ENCODE measurements around the gene P4HA3.

P4HA3 gene

GRCh38 chr11:74311352-74311926 is at the start of gene P4HA3:
Gene P4HA3 (minus strand): TSS chr11:74311640. CDS start chr11:74311611, 29 bp downstream.
- H3K27ac ChIP-seq (ENCODE audit: poor library complexity, severe bottlenecking): no peak within 1 kb of the TSS
- TF ChIP-seq CTCF (IDR thresholded peaks at IDR 0.05; ENCODE audit: poor library complexity, severe bottlenecking): peak; percentile 47
- H3K9me3 ChIP-seq (ENCODE audit: severe bottlenecking): peaks cover 1% of the 10 kb centered on the region
- H3K27me3 ChIP-seq (ENCODE audit: insufficient read depth, poor library complexity, severe bottlenecking): no peaks in the 10 kb centered on the region
- no peaks in the 10 kb centered on the region for H3K4me1 ChIP-seq (ENCODE audit: insufficient read depth, poor library complexity, severe bottlenecking)
- H3K4me3 ChIP-seq (ENCODE audit: severe bottlenecking): peak within 1 kb of the TSS; percentile 52
- no peaks in the 10 kb centered on the region for H3K36me3 ChIP-seq (ENCODE audit: low read depth)
- peak; percentile 98 for ATAC-seq (ENCODE audit: low read depth)
- DNase-seq (ENCODE audit: low spot score): peak; percentile 66

- TF ChIP-seq CTCF (IDR thresholded peaks at IDR 0.05; ENCODE audit: poor library complexity, severe bottlenecking): no peak
- no peak for ATAC-seq (ENCODE audit: low read depth)
- Histone ChIP-seq H3K27ac (ENCODE audit: poor library complexity, severe bottlenecking) (no peak overlapping the region), H3K36me3 (ENCODE audit: low read depth) (no peaks in the 10 kb centered on the region), H3K27me3 (ENCODE audit: insufficient read depth, poor library complexity, severe bottlenecking) (no peaks in the 10 kb centered on the region), H3K9me3 (ENCODE audit: severe bottlenecking) (no peaks in the 10 kb centered on the region), H3K4me3 (ENCODE audit: severe bottlenecking) (no peak overlapping the region), H3K4me1 (ENCODE audit: insufficient read depth, poor library complexity, severe bottlenecking) (no peaks in the 10 kb centered on the region)
- DNase-seq (ENCODE audit: low spot score): no peak
Measured at GRCh38 chr11:74357449-74357848, 46.0 kb upstream of the P4HA3 start.

DNA sequence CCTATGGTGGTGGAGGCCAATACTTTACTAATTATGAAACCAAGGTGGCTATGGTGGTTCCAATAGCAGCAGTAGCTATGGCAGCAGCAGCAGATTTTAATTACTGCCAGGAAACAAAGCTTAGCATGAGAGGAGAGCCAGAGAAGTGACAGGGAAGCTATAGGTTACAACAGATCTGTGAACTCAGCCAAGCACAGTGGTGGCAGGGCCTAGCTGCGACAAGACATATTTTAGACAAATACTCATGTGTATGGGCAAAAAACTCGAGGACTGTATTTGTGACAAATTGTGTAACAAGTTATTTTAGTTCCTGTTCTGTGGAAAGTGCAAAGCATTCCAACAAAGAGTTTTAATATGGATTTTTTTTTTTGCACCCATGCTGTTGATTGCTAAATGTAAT is 44.2 kb upstream of the P4HA3 start:
- Histone ChIP-seq H3K36me3 (ENCODE audit: low read depth) (no peaks in the 10 kb centered on the region), H3K4me1 (ENCODE audit: insufficient read depth, poor library complexity, severe bottlenecking) (no peaks in the 10 kb centered on the region), H3K9me3 (ENCODE audit: severe bottlenecking) (no peaks in the 10 kb centered on the region), H3K27me3 (ENCODE audit: insufficient read depth, poor library complexity, severe bottlenecking) (no peaks in the 10 kb centered on the region), H3K4me3 (ENCODE audit: severe bottlenecking) (no peak overlapping the region), H3K27ac (ENCODE audit: poor library complexity, severe bottlenecking) (no peak overlapping the region)
- ATAC-seq (ENCODE audit: low read depth): no peak
- TF ChIP-seq CTCF (IDR thresholded peaks at IDR 0.05; ENCODE audit: poor library complexity, severe bottlenecking): no peak
- no peak for DNase-seq (ENCODE audit: low spot score)

DNA sequence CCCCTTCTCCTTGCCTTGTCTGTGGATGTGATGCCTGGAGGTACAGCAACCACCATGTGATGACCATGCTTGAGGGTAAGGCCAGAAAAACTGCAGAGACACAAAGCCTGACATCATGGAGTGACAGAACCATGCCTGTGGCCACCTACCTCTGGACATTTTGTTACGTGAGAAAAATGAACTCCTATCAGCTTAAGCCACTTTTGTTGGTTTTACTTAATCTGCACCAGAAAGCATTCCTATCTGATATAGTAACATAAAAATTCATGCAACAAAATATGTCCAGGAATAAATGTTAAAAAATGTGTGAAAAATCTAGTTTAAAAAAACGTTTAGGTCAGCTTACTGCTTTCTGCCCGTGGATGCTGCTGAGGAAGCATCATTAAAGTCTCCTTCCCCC is 42.6 kb upstream of the P4HA3 start:
- H3K36me3 ChIP-seq (ENCODE audit: low read depth): no peaks in the 10 kb centered on the region; the same call in 1 of the 2 replicates
- DNase-seq (ENCODE audit: low spot score) (no peak), ATAC-seq (ENCODE audit: low read depth) (no peak)
- H3K27ac ChIP-seq (ENCODE audit: poor library complexity, severe bottlenecking): no peak overlapping the region
- TF ChIP-seq CTCF (IDR thresholded peaks at IDR 0.05; ENCODE audit: poor library complexity, severe bottlenecking): no peak
- no peaks in the 10 kb centered on the region for H3K4me1 ChIP-seq (ENCODE audit: insufficient read depth, poor library complexity, severe bottlenecking)
- H3K9me3 ChIP-seq (ENCODE audit: severe bottlenecking): no peaks in the 10 kb centered on the region
- H3K27me3 ChIP-seq (ENCODE audit: insufficient read depth, poor library complexity, severe bottlenecking): no peaks in the 10 kb centered on the region
- H3K4me3 ChIP-seq (ENCODE audit: severe bottlenecking): no peak overlapping the region

GRCh38 chr11:74347381-74347780 is 35.9 kb upstream of the P4HA3 start:
- no peak overlapping the region for H3K27ac ChIP-seq (ENCODE audit: poor library complexity, severe bottlenecking)
- H3K4me3 ChIP-seq (ENCODE audit: severe bottlenecking): no peak overlapping the region
- H3K9me3 ChIP-seq (ENCODE audit: severe bottlenecking): no peaks in the 10 kb centered on the region
- no peaks in the 10 kb centered on the region for H3K27me3 ChIP-seq (ENCODE audit: insufficient read depth, poor library complexity, severe bottlenecking)
- TF ChIP-seq CTCF (IDR thresholded peaks at IDR 0.05; ENCODE audit: poor library complexity, severe bottlenecking): no peak
- ATAC-seq (ENCODE audit: low read depth): no peak
- no peaks in the 10 kb centered on the region for H3K4me1 ChIP-seq (ENCODE audit: insufficient read depth, poor library complexity, severe bottlenecking)
- no peaks in the 10 kb centered on the region; the same call in 1 of the 2 replicates for H3K36me3 ChIP-seq (ENCODE audit: low read depth)
- no peak for DNase-seq (ENCODE audit: low spot score)

Measured in RWPE2 (cell line).